OCI-LY3 (cell line): ENCODE results near the gene DNAJC6.

Experiments
- EZH2phosphoT487 ChIP-seq: fragments of 200-600 bp; shearing (Covaris generic); IDR thresholded peaks from 2 replicates; pipeline ENCODE4 v1.6.1; 2018; ENCODE audit warnings: antibody characterized with exemption, mixed run types, low read depth
- TF ChIP-seq, protein P1 (sequence below): fragments of 200-600, 300-600 bp; sonication (generic); IDR thresholded peaks from 2 replicates; pipeline ENCODE4 v1.5.1; 2014; ENCODE audit warnings: antibody characterized with exemption, low read length, low read depth

DNA sequence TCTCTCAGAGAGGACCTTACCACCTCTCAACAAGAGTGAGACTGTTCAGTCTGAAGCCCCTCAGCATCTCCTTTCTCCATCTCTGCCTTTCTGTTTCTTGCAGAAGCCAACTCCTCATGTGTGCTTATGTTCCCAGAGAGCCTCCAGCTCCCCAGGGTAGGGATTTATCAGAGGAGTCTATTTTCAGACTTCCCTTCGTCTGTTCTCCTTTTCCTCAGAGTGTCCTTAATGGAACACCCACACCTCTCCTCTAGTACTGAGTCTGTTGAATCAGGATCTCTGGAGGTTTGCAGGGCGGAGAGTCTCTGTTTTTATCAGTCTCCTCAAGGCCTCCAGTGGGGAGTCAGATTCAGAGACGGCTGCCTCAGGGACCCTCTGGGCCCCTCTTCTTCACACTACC lies 25.1 kb upstream of the DNAJC6 start:
- TF ChIP-seq, protein P1, sequence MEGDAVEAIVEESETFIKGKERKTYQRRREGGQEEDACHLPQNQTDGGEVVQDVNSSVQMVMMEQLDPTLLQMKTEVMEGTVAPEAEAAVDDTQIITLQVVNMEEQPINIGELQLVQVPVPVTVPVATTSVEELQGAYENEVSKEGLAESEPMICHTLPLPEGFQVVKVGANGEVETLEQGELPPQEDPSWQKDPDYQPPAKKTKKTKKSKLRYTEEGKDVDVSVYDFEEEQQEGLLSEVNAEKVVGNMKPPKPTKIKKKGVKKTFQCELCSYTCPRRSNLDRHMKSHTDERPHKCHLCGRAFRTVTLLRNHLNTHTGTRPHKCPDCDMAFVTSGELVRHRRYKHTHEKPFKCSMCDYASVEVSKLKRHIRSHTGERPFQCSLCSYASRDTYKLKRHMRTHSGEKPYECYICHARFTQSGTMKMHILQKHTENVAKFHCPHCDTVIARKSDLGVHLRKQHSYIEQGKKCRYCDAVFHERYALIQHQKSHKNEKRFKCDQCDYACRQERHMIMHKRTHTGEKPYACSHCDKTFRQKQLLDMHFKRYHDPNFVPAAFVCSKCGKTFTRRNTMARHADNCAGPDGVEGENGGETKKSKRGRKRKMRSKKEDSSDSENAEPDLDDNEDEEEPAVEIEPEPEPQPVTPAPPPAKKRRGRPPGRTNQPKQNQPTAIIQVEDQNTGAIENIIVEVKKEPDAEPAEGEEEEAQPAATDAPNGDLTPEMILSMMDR = no peak
- TF ChIP-seq EZH2phosphoT487 = no peak
